Activated naive CD4-positive, alpha-beta T cell treated with anti-CD3 and anti-CD28 coated beads, Interleukin-2, amount 50 U/mL, for 72 hours (primary cell): Measurements from ENCODE around the gene CYBRD1. TPM values are rescaled to one million over a fixed set of nuclear protein-coding genes. Genes with fewer than 3 reads are reported as not detected.
"Not testable (repeated sequence)": the region's sequence is repeated elsewhere in the genome, so short reads cannot be mapped to it uniquely, and the experiment has no call there.

Experiments used
- ATAC-seq, 2 donors: fragments of 150-1000 bp; cut with Tn5 transposase; 2 replicates each; pipeline ENCODE4 v1.10.0; 2021; ENCODE audit warnings: mild to moderate bottlenecking in 2 of 2, moderate library complexity in 2 of 2
- DNase-seq, 2 donors: peaks; one replicate each; pipeline ENCODE4 v3.0.0; 2021 to 2022; ENCODE audit warnings: low spot score in 2 of 2
- H3K27ac Mint-ChIP-seq, 2 donors: one replicate each; pipeline ENCODE4 v1.8.0; 2022; ENCODE audit warnings: mild to moderate bottlenecking in 2 of 2, mixed read lengths in 2 of 2
- H3K36me3 Mint-ChIP-seq, 2 donors: one replicate each; pipeline ENCODE4 v1.8.0; 2022; ENCODE audit warnings: mixed read lengths in 2 of 2
- H3K9me3 Mint-ChIP-seq, 2 donors: one replicate each; pipeline ENCODE4 v1.8.0; 2022; ENCODE audit warnings: mixed read lengths in 2 of 2
- total RNA-seq, 2 donors: library from RNA; stranded (reverse); gene quantifications; one replicate each; pipeline ENCODE4 v1.2.3, GENCODE V29; 2022

The CYBRD1 gene
- total RNA-seq, 2 donors from 2014 or later: 0.27 to 1.9 TPM

DNA sequence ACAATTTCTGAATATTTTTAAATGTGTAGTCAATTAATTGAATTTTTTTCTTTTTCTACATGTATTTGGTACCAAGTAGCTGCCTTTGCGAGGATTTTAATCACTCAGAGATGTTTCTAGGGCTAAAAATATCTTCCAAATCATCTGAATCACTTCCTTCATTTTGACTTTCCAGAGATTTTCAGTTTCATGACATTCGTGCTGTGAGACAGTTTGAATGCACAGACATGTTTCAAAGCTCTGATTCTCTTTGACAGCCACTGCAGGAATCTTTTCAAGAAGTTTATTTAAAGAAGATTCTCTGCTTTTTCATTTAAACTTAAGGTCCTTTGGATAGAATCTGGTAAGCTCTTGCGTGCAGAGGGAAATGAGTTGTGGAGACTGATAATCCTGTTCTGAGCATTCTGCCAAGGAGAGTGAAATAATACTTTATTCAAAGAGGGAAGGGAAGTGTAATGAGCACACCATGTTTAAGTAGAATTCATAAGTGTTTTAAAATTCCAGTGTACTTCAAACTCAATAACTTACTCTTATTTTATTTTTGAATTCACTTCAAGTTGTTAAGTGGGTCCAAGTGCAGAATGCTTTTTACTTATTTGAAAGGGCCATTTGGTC is 9.7 kb downstream of the CYBRD1 start:
- peaks cover 4 to 6% of the 10 kb centered on the region in 2 donors for H3K9me3 Mint-ChIP-seq
- ATAC-seq (no peak), DNase-seq (no peak)
- no peak overlapping the region for H3K27ac Mint-ChIP-seq
- peaks cover 0 to 5% of the 10 kb centered on the region in 2 donors for H3K36me3 Mint-ChIP-seq

DNA sequence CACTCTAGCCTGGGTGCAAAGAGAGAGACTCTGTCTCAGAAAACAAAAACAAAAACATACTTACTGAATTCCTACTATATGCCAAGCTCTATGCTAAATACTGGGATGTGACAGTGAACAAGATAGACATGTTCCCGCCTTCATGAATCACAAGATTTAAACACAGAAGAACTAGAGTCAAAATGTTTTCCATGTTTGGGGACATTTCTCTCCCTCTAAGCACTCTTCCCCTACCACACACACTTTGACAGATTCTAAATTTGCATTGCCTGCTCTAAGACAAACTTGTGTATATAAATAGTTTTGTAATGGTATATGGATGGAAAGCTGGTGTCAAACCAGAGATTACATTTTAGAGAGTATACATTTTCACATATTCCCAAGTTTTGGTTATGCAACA is 11.1 kb downstream of the CYBRD1 start:
- Mint-ChIP-seq H3K36me3 (peaks cover 0 to 5% of the 10 kb centered on the region in 2 donors), H3K27ac (no peak overlapping the region), H3K9me3 (peaks cover 4 to 6% of the 10 kb centered on the region in 2 donors)
- no peak for DNase-seq
- ATAC-seq: no peak

DNA sequence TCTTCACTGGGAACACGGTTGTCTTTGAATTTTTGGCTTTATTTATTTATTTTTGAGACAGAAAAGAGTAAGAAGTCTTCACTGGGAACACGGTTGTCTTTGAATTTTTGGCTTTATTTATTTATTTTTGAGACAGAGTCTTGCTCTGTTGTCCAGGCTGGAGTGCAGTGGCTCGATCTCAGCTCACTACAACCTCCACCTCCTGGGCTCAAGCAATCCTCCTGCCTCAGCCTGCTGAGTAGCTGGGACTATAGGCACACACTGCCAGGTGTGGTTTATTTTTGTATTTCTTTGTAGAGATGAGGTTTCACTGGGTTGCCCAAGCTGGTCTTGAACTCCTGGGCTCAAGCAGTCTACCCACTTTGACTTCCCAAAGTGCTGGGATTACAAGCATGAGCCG is 13.3 kb downstream of the CYBRD1 start:
- not testable (repeated sequence) for H3K9me3 Mint-ChIP-seq, DNase-seq, H3K36me3 Mint-ChIP-seq, ATAC-seq, H3K27ac Mint-ChIP-seq

DNA sequence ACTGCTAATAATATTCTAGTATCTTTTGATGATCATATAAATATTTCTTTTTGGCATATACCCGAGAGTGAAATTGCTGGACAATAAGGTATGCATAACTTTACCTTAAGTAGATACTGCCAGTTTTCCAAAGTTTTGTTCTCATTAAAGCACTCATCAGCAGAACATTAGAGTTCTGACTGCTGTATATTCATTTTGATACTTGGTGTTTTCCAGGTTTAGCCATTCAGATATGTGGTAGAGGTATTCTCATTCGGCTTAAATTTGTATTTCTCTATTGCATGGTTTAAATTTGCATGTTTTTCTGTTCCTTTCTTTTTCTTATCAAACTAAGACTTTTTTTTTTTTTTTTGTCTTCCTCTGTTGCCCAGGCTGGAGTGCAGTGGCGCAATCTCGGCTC is 18.2 kb downstream of the CYBRD1 start:
- H3K27ac Mint-ChIP-seq: no peak overlapping the region
- ATAC-seq: no peak
- no peaks in the 10 kb centered on the region for H3K9me3 Mint-ChIP-seq
- no peak for DNase-seq
- no peaks in the 10 kb centered on the region for H3K36me3 Mint-ChIP-seq

DNA sequence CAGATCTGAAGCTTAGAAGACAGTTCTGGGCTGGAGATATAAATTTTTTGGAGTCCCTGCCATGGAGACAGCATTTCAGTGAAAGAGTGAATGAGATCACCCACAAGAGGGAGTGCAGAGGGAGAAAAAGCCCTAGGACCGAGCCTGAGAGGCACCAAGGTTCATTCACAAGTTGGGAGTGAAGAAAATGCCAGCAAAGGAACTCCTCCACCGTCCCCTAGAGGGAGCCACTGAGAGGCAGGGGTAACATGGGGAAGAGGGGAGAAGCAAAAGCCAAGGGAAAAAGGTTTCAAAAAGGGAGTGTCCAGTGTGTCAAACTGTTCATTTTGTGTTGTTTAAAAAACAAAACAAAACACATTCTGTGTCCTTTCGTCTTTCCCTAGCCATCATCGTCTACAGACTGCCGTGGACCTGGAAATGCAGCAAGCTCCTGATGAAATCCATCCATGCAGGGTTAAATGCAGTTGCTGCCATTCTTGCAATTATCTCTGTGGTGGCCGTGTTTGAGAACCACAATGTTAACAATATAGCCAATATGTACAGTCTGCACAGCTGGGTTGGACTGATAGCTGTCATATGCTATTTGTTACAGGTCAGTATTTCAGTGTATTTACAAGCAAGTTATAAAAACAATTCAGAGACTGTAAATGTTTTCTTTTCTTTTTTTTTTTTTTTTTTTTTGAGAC is 19.1 kb downstream of the CYBRD1 start:
- ATAC-seq: no peak
- no peak overlapping the region for H3K27ac Mint-ChIP-seq
- no peaks in the 10 kb centered on the region for H3K36me3 Mint-ChIP-seq
- DNase-seq: peak in 1 of 2 donors; percentile 16
- no peaks in the 10 kb centered on the region for H3K9me3 Mint-ChIP-seq

DNA sequence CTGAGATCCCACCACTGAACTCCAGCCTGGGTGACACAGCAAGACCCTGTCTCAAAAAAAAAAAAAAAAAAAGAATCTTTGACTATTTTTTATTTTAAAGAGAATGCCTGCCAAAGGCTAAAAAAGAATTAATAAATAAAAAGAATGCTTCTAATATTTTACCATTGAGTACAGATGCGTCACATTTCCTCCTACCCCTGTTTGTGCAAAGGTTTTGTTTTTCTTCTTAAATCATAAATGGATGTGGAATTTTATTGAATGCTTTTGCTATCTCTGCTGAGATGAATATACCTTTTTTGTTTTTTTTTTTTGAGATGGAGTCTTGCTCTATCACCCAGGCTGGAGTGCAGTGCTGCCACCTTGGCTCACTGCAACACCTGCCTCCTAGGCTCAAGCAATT is 22.8 kb downstream of the CYBRD1 start:
- Mint-ChIP-seq H3K9me3 (no peaks in the 10 kb centered on the region), H3K27ac (no peak overlapping the region), H3K36me3 (no peaks in the 10 kb centered on the region)
- ATAC-seq: no peak
- no peak for DNase-seq

DNA sequence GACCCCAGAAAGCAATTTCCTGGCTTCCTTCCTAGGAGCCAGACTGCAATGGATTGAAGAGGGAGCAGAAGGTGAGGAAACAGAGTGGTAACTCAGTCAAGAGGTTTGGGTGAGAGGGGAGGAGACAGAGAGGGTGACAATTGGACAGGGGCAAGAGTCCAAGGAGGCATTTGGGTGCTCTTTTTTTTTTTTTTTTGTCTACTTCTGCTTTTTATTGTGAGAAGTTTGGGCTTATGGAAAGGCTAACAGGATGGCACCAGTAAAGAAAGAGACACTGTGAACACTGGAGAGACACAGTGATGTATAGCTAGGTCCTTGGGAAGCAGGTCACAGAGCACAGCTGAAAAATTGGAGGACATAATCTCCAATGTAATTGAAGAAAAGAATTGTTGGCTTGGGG is 25.0 kb downstream of the CYBRD1 start:
- H3K36me3 Mint-ChIP-seq: no peaks in the 10 kb centered on the region
- no peak overlapping the region for H3K27ac Mint-ChIP-seq
- DNase-seq (no peak), ATAC-seq (no peak)
- H3K9me3 Mint-ChIP-seq: no peaks in the 10 kb centered on the region

DNA sequence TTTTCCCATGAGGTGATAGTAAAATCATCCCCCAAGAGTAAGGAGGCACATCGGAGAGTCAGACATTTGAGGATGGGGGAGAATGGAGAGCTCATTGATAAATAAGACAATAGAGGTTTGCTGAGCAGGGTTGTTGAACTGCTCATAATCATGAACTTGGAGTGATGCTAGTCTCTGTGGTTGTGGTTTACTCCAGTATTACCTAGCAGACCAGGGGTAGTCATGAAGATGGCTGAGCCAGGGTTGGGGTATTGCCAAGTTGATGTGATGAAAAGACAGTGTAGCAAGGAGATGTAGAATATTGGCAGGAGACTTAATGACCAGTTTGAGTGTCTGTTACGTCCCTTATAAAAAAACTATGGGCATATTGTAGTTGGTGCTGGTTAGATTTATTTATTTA is 25.4 kb downstream of the CYBRD1 start:
- no peaks in the 10 kb centered on the region for H3K36me3 Mint-ChIP-seq
- H3K9me3 Mint-ChIP-seq: no peaks in the 10 kb centered on the region
- H3K27ac Mint-ChIP-seq: no peak overlapping the region
- ATAC-seq: peak in 1 of 2 donors; percentile 36
- DNase-seq: no peak

DNA sequence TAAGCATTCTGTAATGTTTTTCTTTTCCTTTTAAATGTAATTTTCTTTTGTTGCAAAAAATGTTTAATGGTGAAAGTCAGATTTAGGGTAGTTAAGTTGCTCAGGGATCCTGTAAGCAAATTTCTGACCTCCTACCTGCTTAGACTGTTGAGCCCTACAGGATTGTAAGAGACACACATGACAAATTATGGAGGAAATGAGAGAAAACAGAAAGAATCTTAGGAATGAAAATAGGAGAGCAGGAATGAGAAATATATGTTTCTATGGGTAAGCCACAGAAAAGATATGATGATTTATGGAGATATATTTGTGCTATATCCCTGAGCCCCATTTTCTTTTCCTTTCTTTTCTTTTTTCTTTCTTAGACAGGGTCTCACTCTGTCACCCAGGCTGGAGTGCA is 28.3 kb downstream of the CYBRD1 start:
- no peaks in the 10 kb centered on the region for H3K36me3 Mint-ChIP-seq
- ATAC-seq (no peak), DNase-seq (no peak)
- no peak overlapping the region for H3K27ac Mint-ChIP-seq
- no peaks in the 10 kb centered on the region for H3K9me3 Mint-ChIP-seq

DNA sequence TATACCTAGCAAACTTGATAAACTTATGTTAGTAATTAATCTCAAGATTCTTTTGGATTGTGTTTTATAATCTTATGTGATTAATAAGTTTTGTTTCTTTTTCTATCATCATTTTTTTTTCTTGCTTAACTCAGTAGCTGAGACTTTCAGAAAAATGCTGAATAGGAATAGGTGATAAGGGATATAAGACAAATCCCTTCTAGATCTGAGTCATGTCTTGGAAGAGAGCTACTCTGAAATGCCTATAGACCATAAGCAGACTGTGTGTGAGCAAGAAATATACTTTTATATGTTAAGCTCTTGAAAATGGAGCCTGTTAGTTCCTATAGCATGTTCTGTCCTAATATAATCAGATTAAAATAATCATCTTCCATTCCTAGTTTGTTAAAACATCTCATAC is 29.6 kb downstream of the CYBRD1 start:
- ATAC-seq: no peak
- Mint-ChIP-seq H3K9me3 (no peaks in the 10 kb centered on the region), H3K27ac (no peak overlapping the region)

DNA sequence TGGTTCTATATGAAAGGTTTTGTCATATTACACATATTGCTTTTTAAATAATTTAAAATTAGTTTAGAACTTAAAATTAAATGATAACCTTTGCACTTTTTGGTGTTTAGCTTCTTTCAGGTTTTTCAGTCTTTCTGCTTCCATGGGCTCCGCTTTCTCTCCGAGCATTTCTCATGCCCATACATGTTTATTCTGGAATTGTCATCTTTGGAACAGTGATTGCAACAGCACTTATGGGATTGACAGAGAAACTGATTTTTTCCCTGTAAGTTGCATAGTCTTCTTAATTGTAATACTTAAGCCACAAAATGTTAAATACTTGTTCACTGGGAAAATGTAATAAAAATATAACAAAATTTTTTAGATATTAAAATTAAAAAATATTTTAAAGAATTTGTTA is 31.0 kb downstream of the CYBRD1 start:
- DNase-seq: no peak
- Mint-ChIP-seq H3K27ac (no peak overlapping the region), H3K9me3 (no peaks in the 10 kb centered on the region), H3K36me3 (no peaks in the 10 kb centered on the region)
- ATAC-seq: no peak

More for the DNA sequence above, 29.6 kb downstream of the CYBRD1 start:
- DNase-seq: no peak
- no peaks in the 10 kb centered on the region for H3K36me3 Mint-ChIP-seq

DNA sequence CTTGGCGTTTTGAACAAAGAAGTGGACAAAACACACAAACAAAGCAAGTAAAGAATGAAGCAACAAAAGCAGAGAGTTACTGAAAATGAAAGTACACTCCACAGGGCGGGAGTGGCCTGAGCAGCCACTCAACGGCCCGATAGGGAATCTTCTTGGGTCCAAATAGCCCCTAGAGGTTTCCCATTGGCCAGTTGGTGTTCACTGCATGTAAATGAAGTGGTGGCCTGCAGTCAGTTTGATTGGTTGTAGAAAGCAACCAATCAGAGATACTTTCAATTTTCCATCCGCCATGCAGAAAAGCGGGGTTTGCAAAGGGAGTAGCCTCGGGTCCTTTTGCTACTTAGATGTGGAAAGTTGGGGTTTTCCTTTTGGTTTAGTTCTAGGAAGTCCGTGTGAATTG is 31.6 kb downstream of the CYBRD1 start:
- no peaks in the 10 kb centered on the region for H3K36me3 Mint-ChIP-seq
- H3K27ac Mint-ChIP-seq: no peak overlapping the region
- no peak for ATAC-seq
- no peaks in the 10 kb centered on the region for H3K9me3 Mint-ChIP-seq
- no peak for DNase-seq

DNA sequence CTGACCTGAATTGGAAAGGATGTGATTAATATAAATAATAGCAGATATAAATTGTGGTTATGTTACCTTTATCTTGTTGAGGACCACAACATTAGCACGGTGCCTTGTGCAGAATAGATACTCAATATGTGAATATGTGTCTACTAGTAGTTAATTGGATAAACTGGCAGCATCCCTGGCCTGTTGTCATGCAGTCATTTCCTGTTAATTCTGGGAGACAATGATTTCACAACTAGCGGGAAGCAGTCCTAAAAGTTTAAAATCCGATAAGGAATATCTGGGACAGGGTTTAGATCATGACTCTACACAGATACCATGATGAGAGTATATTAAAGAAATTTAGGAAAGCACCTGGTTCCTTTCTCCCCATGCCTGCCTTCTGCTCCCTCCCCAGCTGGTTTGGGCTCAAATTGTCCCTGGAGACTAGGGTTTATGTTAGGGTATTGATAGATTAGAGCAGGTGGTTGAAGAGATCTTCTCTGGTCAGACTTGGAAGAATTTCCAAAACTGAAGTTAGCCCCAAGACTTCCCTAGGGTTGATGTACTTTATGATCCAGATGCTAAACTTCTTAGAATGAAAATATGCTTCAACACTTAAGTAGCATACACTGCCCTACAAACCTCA is 32.8 kb downstream of the CYBRD1 start:
- Mint-ChIP-seq H3K9me3 (no peaks in the 10 kb centered on the region), H3K36me3 (no peaks in the 10 kb centered on the region), H3K27ac (no peak overlapping the region)
- ATAC-seq: no peak
- DNase-seq: no peak

DNA sequence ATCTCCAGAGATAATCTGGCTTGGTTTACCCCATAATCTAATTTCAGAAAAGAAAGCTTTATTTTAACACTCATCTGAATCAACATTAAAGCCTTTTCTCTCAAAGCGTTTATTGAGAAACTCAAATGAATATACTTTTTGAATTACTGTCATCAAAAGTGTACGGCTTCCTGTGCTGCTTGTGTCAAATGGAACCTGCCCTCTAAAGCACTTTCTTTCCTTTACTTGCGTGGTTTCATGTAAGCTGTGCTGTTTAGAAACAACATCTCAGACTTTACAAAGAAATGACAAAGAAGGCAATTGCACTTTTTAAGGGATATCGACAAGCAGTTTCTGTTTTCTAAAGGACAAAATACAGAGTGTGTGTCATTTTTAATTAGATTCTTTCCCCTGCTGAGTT is 35.1 kb downstream of the CYBRD1 start:
- no peaks in the 10 kb centered on the region for H3K36me3 Mint-ChIP-seq
- H3K27ac Mint-ChIP-seq: no peak overlapping the region
- DNase-seq (no peak), ATAC-seq (peak in 1 of 2 donors; percentile 83)
- H3K9me3 Mint-ChIP-seq: no peaks in the 10 kb centered on the region

DNA sequence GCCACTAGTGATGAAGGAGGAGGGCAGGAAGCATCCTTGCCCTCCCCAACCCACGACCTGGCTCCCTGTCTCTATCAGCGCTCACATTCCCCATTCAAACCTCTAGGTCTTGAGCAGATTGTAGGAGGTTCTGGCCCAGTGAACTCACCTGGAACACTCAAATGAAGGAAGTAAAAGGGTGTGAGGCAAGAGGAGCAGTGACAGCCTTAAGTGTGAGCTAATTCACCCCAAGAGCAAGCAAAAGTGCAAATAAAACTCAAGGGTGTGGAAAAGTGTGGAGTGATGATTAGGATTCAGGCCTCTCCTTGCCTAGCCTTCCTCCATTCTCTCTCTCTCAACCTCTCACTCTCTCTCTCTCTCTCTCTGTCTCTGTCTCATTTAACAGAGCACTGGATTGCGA is 41.0 kb downstream of the CYBRD1 start:
- H3K36me3 Mint-ChIP-seq: no peaks in the 10 kb centered on the region
- no peak for DNase-seq
- H3K27ac Mint-ChIP-seq: no peak overlapping the region
- no peak for ATAC-seq
- peaks cover 0 to 5% of the 10 kb centered on the region in 2 donors for H3K9me3 Mint-ChIP-seq

DNA sequence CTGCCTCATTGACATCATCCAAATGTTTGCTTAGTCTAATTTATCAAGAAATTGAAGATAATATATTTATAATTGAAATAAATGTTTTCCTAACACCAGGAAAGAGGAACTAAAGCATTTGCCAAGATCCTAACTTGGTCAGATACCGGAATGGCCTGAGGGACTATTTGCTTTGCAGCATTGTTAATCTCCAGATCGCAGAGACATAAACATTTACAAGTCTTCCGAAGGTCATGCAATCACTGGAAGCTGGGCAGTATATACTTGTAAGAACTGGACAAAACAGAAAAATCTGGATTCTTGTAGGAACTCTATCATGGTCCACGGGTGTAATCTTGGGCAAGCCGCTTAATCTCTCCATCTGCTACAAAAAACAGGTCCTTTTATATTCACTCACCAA is 42.2 kb downstream of the CYBRD1 start:
- ATAC-seq: no peak
- Mint-ChIP-seq H3K27ac (no peak overlapping the region), H3K36me3 (no peaks in the 10 kb centered on the region), H3K9me3 (peaks cover 0 to 5% of the 10 kb centered on the region in 2 donors)
- DNase-seq: no peak

DNA sequence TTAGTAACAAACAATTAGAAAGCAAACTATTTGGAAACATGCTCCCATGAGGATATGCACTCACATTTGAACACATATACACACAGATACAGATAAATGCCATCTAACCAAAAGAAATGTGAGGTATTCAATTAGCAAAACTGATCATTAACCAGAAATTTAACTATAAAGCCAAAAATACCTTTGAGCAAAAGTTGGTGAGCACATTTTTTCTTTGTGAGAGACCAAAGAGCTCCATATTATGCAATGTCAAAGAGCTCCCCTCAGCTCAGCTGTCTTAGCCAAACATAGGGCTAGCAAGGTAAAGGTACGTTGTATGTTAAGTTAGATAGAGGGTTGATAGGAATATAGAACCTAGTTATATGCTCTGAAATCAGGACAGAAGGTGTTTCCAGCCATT is 43.8 kb downstream of the CYBRD1 start:
- no peak overlapping the region for H3K27ac Mint-ChIP-seq
- no peaks in the 10 kb centered on the region for H3K36me3 Mint-ChIP-seq

DNA sequence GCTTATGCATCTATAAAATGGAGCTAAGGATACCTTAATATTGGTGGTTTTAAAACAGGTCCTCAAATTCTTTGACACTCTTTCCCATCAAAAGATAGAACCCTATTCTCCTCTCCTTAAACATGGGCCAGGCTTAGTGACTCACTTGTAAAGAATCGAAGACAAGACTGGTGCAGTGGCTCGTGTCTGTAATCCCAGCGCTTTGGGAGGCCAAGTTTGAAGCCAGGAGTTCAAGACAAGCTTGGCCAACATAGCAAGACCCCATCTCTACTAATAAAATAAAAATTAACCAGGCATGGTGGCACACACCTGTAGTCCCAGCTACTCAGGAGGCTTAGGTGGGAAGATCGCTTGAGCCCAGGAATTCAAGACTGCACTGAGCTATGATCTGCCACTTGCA is 44.5 kb downstream of the CYBRD1 start:
- Mint-ChIP-seq H3K36me3 (no peaks in the 10 kb centered on the region), H3K9me3 (peaks cover 0 to 5% of the 10 kb centered on the region in 2 donors), H3K27ac (no peak overlapping the region)
- DNase-seq: no peak
- no peak for ATAC-seq

More for the DNA sequence above, 43.8 kb downstream of the CYBRD1 start:
- ATAC-seq (no peak), DNase-seq (no peak)
- peaks cover 0 to 5% of the 10 kb centered on the region in 2 donors for H3K9me3 Mint-ChIP-seq
